Thyroid gland (tissue), 4 donors: Measurements from ENCODE around the gene GCH1.
A peak's percentile ranks its signal among the peaks of the same experiment; 100 is the strongest.

Experiments
- POLR2A ChIP-seq, 2 donors: fragments of 450-650 bp; IDR thresholded peaks; one replicate each; pipeline ENCODE4 v1.6.1; 2017; ENCODE audit warnings: antibody characterized with exemption in 2 of 2, mild to moderate bottlenecking in 2 of 2, moderate library complexity in 1 of 2
- TF ChIP-seq, protein P1 (sequence below), 6 experiments: fragments of 200-600 bp in 3 of 6; fragments of 450-650 bp in 3 of 6; sonication (generic) in 3 of 6; IDR thresholded peaks; one replicate each; pipeline ENCODE4 v1.5.1; 2016 to 2019; ENCODE audit warnings: antibody characterized with exemption in 6 of 6, mild to moderate bottlenecking in 2 of 6, inconsistent platforms in 1 of 6, moderate library complexity in 1 of 6

GRCh38 chr14:54805445-54806322 is 96.9 kb downstream of the GCH1 start:
- TF ChIP-seq, protein P1, sequence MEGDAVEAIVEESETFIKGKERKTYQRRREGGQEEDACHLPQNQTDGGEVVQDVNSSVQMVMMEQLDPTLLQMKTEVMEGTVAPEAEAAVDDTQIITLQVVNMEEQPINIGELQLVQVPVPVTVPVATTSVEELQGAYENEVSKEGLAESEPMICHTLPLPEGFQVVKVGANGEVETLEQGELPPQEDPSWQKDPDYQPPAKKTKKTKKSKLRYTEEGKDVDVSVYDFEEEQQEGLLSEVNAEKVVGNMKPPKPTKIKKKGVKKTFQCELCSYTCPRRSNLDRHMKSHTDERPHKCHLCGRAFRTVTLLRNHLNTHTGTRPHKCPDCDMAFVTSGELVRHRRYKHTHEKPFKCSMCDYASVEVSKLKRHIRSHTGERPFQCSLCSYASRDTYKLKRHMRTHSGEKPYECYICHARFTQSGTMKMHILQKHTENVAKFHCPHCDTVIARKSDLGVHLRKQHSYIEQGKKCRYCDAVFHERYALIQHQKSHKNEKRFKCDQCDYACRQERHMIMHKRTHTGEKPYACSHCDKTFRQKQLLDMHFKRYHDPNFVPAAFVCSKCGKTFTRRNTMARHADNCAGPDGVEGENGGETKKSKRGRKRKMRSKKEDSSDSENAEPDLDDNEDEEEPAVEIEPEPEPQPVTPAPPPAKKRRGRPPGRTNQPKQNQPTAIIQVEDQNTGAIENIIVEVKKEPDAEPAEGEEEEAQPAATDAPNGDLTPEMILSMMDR (IDR thresholded peaks at IDR 0.05): peak; percentile 78 to 94 (median 86)
- no peak for TF ChIP-seq POLR2A (IDR thresholded peaks at IDR 0.05)
